MM.1S (cell line): Measurements from ENCODE around the gene XYLT2.

Source experiments
- DNase-seq: peaks from one replicate; pipeline ENCODE4 v3.0.0-alpha.2; 2015
- H2AFZ ChIP-seq: fragments of 300-600 bp; sonication (generic); 2 replicates; pipeline ENCODE4 v1.6.0; 2016; ENCODE audit warnings: antibody characterized with exemption, low read length
- H3F3A ChIP-seq: fragments of 300-600 bp; sonication (generic); 2 replicates; pipeline ENCODE4 v1.6.1; 2016; ENCODE audit warnings: mild to moderate bottlenecking, antibody characterized with exemption, low read length, moderate library complexity, mixed read lengths; ENCODE audit not compliant: insufficient read depth
- H3K27ac ChIP-seq: fragments of 300-600 bp; sonication (generic); 2 replicates; pipeline ENCODE4 v1.5.1; 2016; ENCODE audit warnings: mild to moderate bottlenecking, low read length
- H3K27me3 ChIP-seq: fragments of 300-600 bp; sonication (generic); replicated peaks from 2 replicates; pipeline ENCODE4 v1.6.0; 2016; ENCODE audit warnings: low read length; ENCODE audit not compliant: insufficient read depth
- H3K36me3 ChIP-seq: fragments of 300-600 bp; sonication (generic); replicated peaks from 2 replicates; pipeline ENCODE4 v1.6.1; 2016; ENCODE audit warnings: mild to moderate bottlenecking, low read length, mixed read lengths; ENCODE audit not compliant: insufficient read depth
- H3K4me1 ChIP-seq: fragments of 300-600 bp; sonication (generic); 2 replicates; pipeline ENCODE4 v1.6.1; 2016; ENCODE audit warnings: low read length, mixed read lengths
- H3K4me2 ChIP-seq: fragments of 300-600 bp; sonication (generic); 2 replicates; pipeline ENCODE4 v1.6.0; 2016; ENCODE audit warnings: low read depth, low read length
- H3K4me3 ChIP-seq: fragments of 300-600 bp; sonication (generic); 2 replicates; pipeline ENCODE4 v1.5.1; 2016; ENCODE audit warnings: low read length, mixed read lengths
- H3K79me2 ChIP-seq: fragments of 300-600 bp; sonication (generic); 2 replicates; pipeline ENCODE4 v1.6.1; 2016; ENCODE audit warnings: mixed run types, low read length, mixed read lengths
- H3K9ac ChIP-seq: fragments of 300-600 bp; sonication (generic); 2 replicates; pipeline ENCODE4 v1.6.1; 2016; ENCODE audit warnings: low read length, mixed read lengths
- H3K9me2 ChIP-seq: fragments of 300-600 bp; sonication (generic); replicated peaks from 2 replicates; pipeline ENCODE4 v1.6.1; 2016; ENCODE audit warnings: mild to moderate bottlenecking, low read length, mixed read lengths; ENCODE audit not compliant: insufficient read depth
- H3K9me3 ChIP-seq: fragments of 300-600 bp; sonication (generic); replicated peaks from 2 replicates; pipeline ENCODE4 v1.6.1; 2016; ENCODE audit warnings: mild to moderate bottlenecking, low read length, mixed read lengths; ENCODE audit not compliant: insufficient read depth
- H4K20me1 ChIP-seq: fragments of 300-600 bp; sonication (generic); 2 replicates; pipeline ENCODE4 v1.6.1; 2016; ENCODE audit warnings: mild to moderate bottlenecking, low read length, moderate library complexity, mixed read lengths; ENCODE audit not compliant: insufficient read depth
- EZH2 ChIP-seq: fragments of 300-600 bp; sonication (generic); optimal IDR thresholded peaks from 2 replicates; pipeline ENCODE3; 2017; ENCODE audit warnings: low read depth, mild to moderate bottlenecking, antibody characterized with exemption, low read length, mixed read lengths
- EZH2phosphoT487 ChIP-seq: fragments of 300-600 bp; sonication (generic); IDR thresholded peaks from 2 replicates; pipeline ENCODE4 v1.6.1; 2018; ENCODE audit warnings: antibody characterized with exemption, low read length
- TF ChIP-seq, protein P1 (sequence below): fragments of 300-600 bp; sonication (generic); IDR thresholded peaks from 2 replicates; pipeline ENCODE4 v1.5.1; 2016; ENCODE audit warnings: antibody characterized with exemption, low read length, mixed read lengths

The XYLT2 gene

DNA sequence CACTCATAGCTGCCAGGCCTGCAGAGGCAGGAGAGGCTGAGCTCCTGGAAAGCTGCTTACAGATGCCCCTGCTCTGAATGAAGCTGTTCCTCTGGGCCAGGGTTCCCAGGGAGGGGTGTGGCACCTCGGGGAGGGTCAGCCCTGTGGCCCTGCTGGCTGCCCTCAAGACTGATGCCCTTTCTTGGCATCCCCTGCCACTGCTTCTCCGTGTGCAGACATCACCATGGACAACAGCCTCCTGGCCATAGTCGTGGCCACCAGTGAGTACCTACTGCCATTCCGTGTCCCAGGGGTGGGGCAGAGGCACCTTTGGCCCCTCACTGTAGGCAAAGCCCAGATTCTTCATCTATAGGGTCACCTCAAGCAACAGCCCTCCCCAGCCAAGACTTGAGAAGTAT lies 18.1 kb downstream of the XYLT2 start:
- DNase-seq: no peak
- no peaks in the 10 kb centered on the region for H3K9me3 ChIP-seq
- H3K79me2 ChIP-seq: no peaks in the 10 kb centered on the region; the same call in 1 of the 2 replicates
- no peaks in the 10 kb centered on the region for H4K20me1 ChIP-seq
- no peaks in the 10 kb centered on the region for H3K4me1 ChIP-seq
- no peak overlapping the region for H3K4me2 ChIP-seq
- H3K9ac ChIP-seq: no peak overlapping the region
- no peaks in the 10 kb centered on the region for H3K36me3 ChIP-seq
- no peaks in the 10 kb centered on the region for H3K27me3 ChIP-seq
- H3K9me2 ChIP-seq: no peaks in the 10 kb centered on the region
- no peaks in the 10 kb centered on the region for H3F3A ChIP-seq
- no peak overlapping the region for H3K27ac ChIP-seq
- H3K4me3 ChIP-seq: no peak overlapping the region
- TF ChIP-seq EZH2: no peak
- no peak for TF ChIP-seq EZH2phosphoT487
- TF ChIP-seq, protein P1, sequence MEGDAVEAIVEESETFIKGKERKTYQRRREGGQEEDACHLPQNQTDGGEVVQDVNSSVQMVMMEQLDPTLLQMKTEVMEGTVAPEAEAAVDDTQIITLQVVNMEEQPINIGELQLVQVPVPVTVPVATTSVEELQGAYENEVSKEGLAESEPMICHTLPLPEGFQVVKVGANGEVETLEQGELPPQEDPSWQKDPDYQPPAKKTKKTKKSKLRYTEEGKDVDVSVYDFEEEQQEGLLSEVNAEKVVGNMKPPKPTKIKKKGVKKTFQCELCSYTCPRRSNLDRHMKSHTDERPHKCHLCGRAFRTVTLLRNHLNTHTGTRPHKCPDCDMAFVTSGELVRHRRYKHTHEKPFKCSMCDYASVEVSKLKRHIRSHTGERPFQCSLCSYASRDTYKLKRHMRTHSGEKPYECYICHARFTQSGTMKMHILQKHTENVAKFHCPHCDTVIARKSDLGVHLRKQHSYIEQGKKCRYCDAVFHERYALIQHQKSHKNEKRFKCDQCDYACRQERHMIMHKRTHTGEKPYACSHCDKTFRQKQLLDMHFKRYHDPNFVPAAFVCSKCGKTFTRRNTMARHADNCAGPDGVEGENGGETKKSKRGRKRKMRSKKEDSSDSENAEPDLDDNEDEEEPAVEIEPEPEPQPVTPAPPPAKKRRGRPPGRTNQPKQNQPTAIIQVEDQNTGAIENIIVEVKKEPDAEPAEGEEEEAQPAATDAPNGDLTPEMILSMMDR: no peak
- no peak overlapping the region for H2AFZ ChIP-seq

DNA sequence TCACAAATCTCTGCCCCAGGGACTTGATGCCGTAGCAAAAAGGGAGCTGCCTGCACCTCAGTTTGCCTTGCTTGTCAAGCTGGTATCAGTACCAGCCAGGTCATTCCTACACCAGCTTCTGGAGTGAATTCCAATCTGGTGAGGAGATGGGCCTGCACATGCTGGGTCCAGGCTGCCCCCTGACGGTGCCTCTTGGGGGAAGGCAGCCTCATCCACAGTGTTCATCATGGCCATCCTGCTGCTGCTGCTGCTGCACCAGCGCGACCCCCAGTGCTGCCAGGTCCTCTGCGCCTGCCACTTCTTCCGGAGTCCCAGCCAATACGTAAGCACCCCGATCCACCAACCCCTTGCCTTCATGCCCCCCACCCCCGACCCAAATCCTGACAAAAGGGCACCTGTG lies 18.8 kb downstream of the XYLT2 start:
- Histone ChIP-seq H3K36me3 (no peaks in the 10 kb centered on the region), H3K9me3 (no peaks in the 10 kb centered on the region), H2AFZ (no peak overlapping the region), H3K4me3 (no peak overlapping the region), H4K20me1 (no peaks in the 10 kb centered on the region), H3F3A (no peaks in the 10 kb centered on the region), H3K9me2 (no peaks in the 10 kb centered on the region), H3K79me2 (no peaks in the 10 kb centered on the region; the same call in 1 of the 2 replicates), H3K27me3 (no peaks in the 10 kb centered on the region), H3K4me1 (no peaks in the 10 kb centered on the region), H3K4me2 (no peak overlapping the region), H3K9ac (no peak overlapping the region), H3K27ac (no peak overlapping the region)
- DNase-seq: no peak
- TF ChIP-seq, protein P1: no peak

DNA sequence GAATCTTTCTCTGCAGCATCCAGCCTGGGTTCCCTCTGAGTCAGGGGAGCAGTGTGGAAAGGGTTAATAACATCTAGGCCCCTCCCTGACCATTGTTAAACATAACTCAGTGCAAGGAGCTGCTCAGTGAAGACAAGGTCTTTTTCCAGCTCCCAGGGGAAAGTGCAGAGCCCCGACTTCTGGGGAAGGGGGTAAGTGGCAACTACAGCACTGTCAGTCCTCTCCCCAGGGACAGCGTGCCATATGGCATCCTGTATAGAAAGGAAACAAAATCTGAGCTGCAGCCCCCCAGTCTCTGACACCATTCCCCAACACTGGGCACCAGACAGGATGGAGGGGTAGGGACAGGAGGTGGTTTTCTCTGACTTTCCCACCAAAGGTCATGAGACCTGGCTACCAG lies 19.2 kb downstream of the XYLT2 start:
- H3K79me2 ChIP-seq: peaks cover 2% of the 10 kb centered on the region
- H3K27ac ChIP-seq: no peak overlapping the region
- H3F3A ChIP-seq: no peaks in the 10 kb centered on the region
- DNase-seq: no peak
- H2AFZ ChIP-seq: no peak overlapping the region
- no peak overlapping the region for H3K4me3 ChIP-seq
- TF ChIP-seq EZH2: no peak
- no peak for TF ChIP-seq EZH2phosphoT487
- TF ChIP-seq, protein P1: no peak
- no peak overlapping the region for H3K4me2 ChIP-seq
- H3K36me3 ChIP-seq: no peaks in the 10 kb centered on the region
- no peaks in the 10 kb centered on the region for H3K4me1 ChIP-seq
- no peak overlapping the region for H3K9ac ChIP-seq
- H3K9me3 ChIP-seq: no peaks in the 10 kb centered on the region
- H3K9me2 ChIP-seq: no peaks in the 10 kb centered on the region
- no peaks in the 10 kb centered on the region for H3K27me3 ChIP-seq
- H4K20me1 ChIP-seq: no peaks in the 10 kb centered on the region
